Peyer's patch (tissue), 4 donors: ENCODE measurements around the gene PLXNB2.
A peak's percentile ranks its signal among the peaks of the same experiment; 100 is the strongest.

Experiments
- CTCF ChIP-seq, 6 experiments: fragments of 450-650 bp in 4 of 6; fragments of 200-600 bp in 2 of 6; sonication (generic) in 1 of 6; IDR thresholded peaks; one replicate each; pipeline ENCODE4 v1.5.1; 2017 to 2019; ENCODE audit warnings: antibody characterized with exemption in 6 of 6, mild to moderate bottlenecking in 3 of 6, moderate library complexity in 1 of 6
- POLR2A ChIP-seq, 2 donors: fragments of 450-650 bp; IDR thresholded peaks; one replicate each; pipeline ENCODE4 v1.5.1; 2017; ENCODE audit warnings: antibody characterized with exemption in 2 of 2, mild to moderate bottlenecking in 2 of 2, moderate library complexity in 2 of 2

- TF ChIP-seq CTCF (IDR thresholded peaks at IDR 0.05) (peak in 2 of 6 experiments; percentile 8 to 19), POLR2A (IDR thresholded peaks at IDR 0.05) (peak in 1 of 2 donors; percentile 31)
These were observed 3.5 kb downstream of the PLXNB2 start for GRCh38 chr22:50303848-50304527.
